SH-SY5Y (cell line): ENCODE measurements around the gene FAM20B.

Source experiments
- GATA2 ChIP-seq: IDR thresholded peaks from 2 replicates; pipeline ENCODE4 v1.6.1; 2011; ENCODE audit warnings: mild to moderate bottlenecking, low read depth, low read length
- GATA3 ChIP-seq: IDR thresholded peaks from 2 replicates; pipeline ENCODE4 v1.6.1; 2011; ENCODE audit warnings: low read depth, mild to moderate bottlenecking, low read length, moderate library complexity

Gene FAM20B

DNA sequence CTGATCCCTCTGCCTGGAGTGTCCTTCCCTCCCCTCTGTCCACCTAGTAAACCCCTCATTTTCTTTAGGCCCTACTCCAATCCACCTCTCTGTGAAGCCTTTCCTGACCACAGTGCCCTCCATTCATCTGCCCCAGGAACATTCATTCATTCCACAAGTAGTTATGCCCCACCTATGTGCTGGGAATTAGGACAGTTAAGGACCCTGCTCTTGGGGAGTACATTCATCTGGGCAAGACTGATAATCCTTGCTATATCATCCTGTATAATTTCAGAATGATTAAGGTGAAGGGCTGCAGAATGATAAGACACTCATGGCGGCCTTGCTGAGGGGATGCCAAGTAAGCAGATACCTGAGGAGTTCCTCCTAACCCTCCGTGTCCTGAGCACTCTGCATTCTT lies 10.3 kb upstream of the FAM20B start:
- TF ChIP-seq GATA2, result no peak
- TF ChIP-seq GATA3, result no peak

DNA sequence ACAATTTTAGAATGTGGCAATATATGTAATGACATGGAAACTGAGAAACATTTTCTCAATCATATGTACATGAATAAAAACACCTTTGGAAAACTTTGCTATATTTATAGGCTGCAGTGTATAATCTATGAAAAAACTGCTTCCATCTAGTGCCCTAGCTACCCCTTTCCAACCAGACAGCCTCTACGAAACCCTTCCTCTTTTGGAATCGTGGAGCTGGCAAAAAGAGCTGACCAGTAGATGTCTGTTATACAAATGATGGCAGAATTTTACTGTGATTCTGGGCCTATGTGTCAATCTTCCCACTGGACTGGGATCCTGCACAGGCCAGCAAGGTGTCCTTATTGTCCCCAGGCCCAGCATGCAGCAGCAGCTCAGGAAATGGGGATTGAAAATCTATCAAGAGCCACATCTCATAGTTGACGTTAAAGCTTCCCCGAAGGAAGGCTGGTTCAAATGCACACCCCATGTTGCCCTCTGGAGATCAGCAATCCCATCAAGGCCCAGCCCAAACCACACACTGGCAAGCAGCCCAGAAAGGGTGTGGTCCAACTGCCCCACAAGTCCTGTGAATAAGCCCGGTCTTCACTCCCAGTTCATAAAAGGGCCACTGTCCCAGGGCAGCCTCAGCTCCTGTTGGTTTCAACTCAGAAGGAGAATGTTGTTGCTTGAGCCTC lies 8.8 kb upstream of the FAM20B start:
- TF ChIP-seq GATA2 (no peak; the same call in 1 of the 2 replicates), GATA3 (no peak)

DNA sequence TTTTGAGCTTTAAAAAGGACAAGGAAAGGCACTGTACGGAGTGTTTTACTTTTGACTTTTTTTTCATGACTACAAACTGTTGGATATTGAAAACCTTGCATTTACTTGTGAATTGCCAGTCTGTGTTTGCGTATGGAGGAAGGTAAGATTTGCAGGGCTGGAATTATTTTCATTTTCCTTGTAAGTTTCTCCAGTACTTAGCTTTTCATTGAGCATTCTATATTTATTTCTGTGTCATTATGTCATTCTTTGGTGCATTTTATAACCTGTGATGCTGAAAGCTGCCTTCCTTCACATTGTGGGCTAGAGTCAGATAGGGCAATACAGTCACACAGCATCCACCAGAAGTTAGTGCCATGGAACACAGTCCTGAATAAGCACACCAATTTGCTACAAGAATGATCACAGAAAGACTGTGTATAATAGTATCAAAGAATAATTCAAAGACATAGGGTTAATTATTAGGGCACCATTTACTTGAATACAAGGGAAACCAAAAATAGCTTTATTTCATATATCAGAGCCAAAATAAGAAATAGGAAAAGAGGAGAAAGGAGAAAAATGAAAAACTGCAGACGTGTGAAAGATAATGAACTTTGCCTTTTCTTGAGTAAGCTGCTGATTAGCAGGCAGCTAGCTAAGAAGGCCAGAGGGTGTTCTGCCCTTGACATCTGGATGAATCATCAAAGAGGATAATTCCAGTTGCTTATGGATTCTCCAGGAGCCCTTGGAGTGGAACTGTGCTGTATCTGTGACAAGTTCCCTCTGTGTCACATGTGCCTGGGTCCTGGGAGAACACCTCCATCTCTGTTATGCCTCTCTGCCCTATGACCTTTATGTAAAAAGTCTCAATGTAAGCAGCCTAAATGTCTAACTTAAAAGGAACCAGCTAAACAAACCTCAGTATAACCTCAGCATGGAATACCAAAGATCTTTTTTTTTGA lies 8.0 kb upstream of the FAM20B start:
- no peak for TF ChIP-seq GATA2
- TF ChIP-seq GATA3, result no peak

DNA sequence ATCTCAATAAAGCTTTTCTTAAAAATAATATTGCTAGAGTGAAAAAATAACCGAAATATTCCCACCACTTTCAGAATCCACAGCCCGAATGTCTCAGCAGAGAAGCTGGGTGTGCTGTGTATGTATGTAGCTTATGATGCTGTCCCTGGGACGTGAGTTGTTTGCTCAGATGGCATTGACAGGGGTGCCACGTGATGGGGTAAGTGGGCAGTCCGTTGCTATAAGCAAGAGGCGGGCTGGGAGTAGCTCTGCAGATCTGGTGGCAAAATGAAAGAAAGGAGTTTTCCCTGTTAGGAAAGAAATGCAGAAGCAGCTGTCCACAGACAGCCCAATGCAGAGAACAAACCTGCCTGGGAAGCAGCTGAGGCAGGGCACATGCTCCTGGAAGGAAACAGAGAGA lies 3.8 kb upstream of the FAM20B start:
- no peak for TF ChIP-seq GATA3
- no peak for TF ChIP-seq GATA2

DNA sequence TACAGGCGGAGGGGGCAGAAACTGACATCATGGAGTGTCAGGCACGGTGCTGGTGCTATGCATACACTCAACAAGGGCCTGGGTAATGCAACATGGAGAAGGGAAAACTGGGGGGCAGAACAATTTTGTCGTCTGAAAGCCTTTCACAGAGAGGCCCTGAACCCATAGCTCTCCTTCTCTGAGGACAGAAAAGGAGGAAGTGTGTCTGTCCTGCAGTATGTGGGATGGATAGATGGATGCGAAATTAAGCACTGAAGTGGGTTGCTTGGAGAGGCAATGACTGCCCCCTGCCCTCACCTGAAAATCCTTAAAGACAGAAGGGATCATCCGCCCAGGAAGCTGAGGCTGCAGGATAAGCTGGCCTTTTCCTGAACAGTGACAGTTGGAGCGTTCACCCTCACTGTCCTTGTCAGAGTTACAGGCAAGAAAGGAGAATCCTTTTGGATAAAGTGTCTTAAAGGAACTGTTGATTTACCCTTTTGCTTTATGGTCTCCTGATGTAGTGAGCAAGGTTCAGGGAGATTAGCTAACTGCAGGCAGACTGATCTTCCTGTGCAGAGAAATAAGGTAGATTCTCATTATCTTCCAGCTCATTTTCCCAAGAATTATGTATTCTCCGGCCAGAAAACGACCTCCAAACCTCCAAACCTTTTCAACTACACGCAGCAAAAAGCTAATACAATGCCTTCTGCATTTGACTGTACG lies 1.6 kb upstream of the FAM20B start:
- TF ChIP-seq GATA2, result no peak
- no peak for TF ChIP-seq GATA3

DNA sequence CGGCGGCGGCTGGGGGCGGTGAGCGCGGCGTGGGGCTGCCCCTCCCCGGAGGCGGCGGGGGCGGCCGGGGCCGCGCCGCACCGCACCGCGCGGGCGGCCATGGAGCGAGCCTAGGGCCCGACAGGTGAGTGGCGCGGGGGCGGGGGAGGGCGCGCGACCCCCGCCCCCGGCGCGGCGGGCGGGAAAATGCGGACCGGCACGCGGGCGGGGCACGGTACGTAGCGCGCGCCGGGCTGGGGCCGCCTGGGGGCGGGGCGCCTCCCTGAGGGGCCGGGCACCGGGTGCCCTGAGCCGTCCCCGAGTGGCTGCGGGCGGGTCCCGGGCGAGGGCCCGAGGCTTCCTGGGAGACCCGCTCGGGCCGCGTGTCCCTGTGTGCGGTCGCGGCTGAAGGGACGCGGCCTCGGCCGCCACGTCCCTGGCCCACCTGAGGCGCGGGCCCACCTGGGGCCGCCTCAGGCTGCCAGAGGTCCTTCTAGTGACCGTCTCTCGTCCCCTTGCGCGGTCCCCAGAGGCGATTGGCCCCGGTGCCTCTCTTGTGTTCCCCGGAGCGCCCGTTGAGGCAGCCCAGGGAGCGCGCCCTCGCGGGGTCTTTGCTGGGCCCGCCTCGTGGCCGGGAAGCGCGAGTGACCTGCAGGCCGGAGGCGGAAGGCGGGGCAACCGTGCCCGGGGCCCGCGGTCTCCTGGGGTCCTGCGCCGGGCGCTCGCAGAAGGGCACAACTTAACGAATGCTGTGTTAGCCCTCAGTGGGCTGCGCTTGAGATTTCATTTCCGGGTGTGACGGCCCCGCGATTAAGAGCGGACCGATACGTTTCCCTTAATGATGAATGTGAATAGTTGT lies 500 bp downstream of the FAM20B start:
- no peak for TF ChIP-seq GATA3
- TF ChIP-seq GATA2, result no peak; the same call in 1 of the 2 replicates

DNA sequence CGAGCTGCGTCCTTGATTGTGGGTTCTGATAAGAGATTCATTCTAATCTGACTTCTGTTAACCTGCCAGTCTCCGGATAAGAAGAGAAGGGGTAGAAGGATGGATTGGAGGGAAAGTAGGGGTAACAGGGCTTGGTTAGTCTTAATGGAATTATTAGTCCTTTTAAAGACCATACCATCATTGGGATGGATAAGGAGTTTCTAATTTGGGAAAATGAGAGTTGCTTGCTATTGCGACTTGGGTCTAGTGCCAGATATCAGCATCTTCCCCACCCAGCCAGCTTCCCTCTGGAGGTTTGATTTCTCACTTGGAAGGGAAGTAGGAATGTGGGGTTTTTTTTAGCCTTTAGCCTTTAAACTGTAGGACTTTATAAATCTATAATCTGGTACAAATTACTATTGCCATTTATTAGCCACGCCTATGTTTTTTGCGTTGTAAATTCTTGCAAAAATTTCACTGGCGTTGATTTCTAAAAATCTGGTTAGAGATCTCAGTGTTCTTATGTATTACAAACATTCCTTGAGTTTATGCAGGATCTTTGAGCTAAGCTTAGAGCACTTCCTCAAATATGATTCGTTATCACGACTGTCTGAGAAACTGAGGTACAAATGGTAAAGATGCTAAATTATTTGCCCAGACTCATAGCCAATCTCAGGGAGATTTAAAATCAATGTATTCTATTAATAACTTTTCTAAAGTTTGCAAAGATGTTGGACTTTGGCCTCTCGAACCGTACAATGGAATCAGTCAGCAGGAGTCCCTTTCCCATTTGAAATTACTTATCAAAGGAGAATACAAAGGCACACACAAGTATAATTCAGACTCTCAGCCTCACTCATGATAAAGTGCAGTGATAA lies 1.3 kb downstream of the FAM20B start:
- peak; percentile 72 for TF ChIP-seq GATA3
- peak; percentile 94; the same call in 1 of the 2 replicates for TF ChIP-seq GATA2

DNA sequence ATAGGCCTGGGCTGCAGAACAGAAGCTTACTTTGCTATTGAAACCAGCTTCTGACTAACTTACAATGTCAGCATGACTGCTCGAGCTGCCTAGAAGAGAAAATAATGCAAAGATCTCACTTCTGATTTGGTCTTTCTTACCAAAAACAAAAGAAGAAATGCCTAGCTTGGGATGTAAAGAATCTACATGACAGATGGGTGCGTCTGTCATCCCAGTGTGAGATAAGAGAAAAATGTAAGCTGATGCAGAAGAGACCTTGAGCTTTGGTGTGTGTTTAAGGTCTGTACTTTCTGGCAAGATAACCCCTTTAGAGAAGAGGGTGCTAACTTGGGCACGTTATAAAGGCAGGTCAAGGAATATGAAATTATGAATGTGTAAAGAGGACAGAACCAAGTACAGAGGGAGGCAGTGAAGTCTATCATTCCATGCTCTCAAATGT lies 3.6 kb downstream of the FAM20B start:
- TF ChIP-seq GATA3 (no peak), GATA2 (no peak)

DNA sequence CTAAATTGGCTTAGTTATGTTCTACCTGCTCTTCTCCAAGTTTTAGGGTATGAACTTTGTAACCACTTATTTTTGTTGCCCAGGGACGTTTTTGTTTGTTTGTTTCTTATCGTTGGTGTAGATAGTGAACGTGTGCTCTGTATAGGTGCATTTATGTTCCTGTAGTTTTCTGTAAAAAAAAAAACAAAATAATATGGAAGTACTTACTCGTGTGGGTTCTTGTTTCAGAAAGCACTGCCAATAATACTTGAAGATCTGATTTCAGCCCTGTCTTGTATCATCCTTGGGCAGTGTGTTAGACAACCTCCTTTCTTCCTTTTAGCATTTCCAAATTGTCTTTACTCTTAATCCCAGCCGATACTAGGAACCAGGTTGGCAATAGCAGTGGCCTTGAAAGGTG lies 4.4 kb downstream of the FAM20B start:
- TF ChIP-seq GATA2, result no peak
- TF ChIP-seq GATA3, result no peak

DNA sequence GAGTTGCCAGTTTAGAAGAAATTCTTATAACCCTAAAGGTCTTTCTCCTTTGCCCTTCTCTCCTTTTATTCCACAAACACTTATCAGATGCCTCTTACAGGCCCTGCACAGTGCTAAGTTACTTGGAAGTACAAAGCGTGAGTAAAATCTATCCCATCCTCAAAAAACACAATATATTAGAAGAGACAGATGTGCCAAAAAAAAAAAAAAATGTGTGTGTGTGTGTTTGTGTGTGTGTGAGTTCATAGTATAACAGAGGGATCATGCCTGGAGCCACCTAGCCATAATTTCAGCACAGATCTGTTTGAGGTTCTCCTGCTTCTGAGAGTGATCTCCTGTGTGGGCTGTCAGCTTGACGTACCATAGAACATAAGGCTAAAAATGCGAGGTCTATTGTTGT lies 5.0 kb downstream of the FAM20B start:
- no peak for TF ChIP-seq GATA3
- TF ChIP-seq GATA2, result no peak

DNA sequence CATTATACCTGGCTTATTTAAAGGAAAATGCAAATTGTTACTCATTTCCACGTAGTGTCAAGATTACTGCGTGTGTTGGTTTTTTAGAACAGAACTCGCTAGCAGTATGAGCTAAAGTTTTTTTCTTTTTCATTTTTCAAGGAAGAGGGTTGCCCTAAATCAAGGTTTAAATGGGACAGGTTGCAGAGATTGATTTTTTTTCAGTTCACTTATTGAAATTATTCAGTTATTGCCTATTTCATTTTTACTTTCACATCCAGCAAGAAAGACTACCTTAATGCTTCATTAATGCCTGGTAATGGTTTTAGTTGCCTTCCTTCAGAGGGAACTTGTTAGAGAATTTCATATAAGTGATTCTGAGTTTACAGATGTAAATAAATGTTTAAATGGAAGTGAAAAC lies 5.6 kb downstream of the FAM20B start:
- TF ChIP-seq GATA2, result no peak
- TF ChIP-seq GATA3, result no peak

DNA sequence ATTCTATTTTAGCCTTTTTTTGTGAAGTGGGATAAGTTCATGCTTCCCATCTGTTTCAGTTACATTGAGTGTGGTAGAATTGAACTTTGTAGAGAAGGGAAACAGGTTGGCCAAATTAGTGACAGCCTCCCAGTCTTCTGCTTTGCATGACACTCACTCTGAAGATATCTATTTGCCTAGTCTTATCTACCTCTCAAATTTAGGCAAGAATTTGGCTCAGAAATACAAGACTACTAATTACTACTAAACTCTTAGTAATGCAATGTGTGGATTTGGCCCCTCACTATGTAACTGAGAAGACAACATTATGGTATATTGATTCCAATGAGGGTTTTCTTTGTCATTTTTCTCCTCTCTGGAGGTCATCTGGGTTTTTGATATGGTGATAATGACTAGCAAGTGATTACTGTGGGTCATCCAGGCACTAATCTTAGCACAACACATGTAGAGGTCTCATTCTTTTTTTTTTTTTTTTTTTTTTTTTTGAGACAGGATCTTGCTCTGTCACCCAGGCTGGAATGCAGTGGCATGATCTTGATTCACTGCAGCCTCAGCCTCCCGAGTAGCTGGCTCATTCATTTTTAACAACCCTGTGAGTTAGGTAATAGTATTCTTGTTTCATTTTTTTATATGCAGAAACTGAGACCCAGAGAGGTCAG lies 6.3 kb downstream of the FAM20B start:
- TF ChIP-seq GATA2 (no peak), GATA3 (no peak)
